ENCODE results near the gene GSTK1. TPM values are rescaled to one million over a fixed set of nuclear protein-coding genes. Genes with fewer than 3 reads are reported as not detected.

Gene GSTK1
- total and polyA plus RNA-seq, 8 donors = 71.8 to 305 (median 152) TPM

- Histone ChIP-seq H3K27ac (no peak overlapping the region), H3K9me3 (peaks cover 0 to 20% (median 8%) of the 10 kb centered on the region in 4 donors), H3K27me3 (no peaks in the 10 kb centered on the region), H3K4me1 (peaks cover 0 to 7% (median 0%) of the 10 kb centered on the region in 4 donors), H3K4me3 (no peak overlapping the region), H3K36me3 (no peaks in the 10 kb centered on the region)
- WGBS, 5 donors = 94 to 99% (median 96%) methylated on average over 2 of the region's 2 CpGs
- intact Hi-C loops (cut with DNase I; ENCODE audit: low total_unique reads) = no loop called here
- no peak for TF ChIP-seq CTCF (IDR thresholded peaks at IDR 0.05)
- no peak for TF ChIP-seq EP300 (IDR thresholded peaks at IDR 0.05)
- no peak for TF ChIP-seq POLR2A (IDR thresholded peaks at IDR 0.05)
- no peak for TF ChIP-seq POLR2AphosphoS5 (IDR thresholded peaks at IDR 0.05)
- DNase-seq = no peak
Measured at GRCh38 chr7:143233816-143234532, 29.3 kb upstream of the GSTK1 start.

- no peak for DNase-seq
- no peaks in the 10 kb centered on the region for H3K27me3 ChIP-seq
- peaks cover 0 to 20% (median 8%) of the 10 kb centered on the region in 4 donors for H3K9me3 ChIP-seq
- H3K36me3 ChIP-seq = no peaks in the 10 kb centered on the region
- H3K27ac ChIP-seq = no peak overlapping the region
- 78 to 89% (median 86%) methylated on average over 3 of the region's 3 CpGs for WGBS, 5 donors
- H3K4me3 ChIP-seq = no peak overlapping the region
- TF ChIP-seq CTCF (IDR thresholded peaks at IDR 0.05) = no peak
- TF ChIP-seq EP300 (IDR thresholded peaks at IDR 0.05) = no peak
- no peak for TF ChIP-seq POLR2A (IDR thresholded peaks at IDR 0.05)
- no peak for TF ChIP-seq POLR2AphosphoS5 (IDR thresholded peaks at IDR 0.05)
- H3K4me1 ChIP-seq = peaks cover 0 to 1% (median 0%) of the 10 kb centered on the region in 4 donors
- intact Hi-C loops (cut with DNase I; ENCODE audit: low total_unique reads) = no loop called here
Measured at GRCh38 chr7:143234533-143234875, 28.7 kb upstream of the GSTK1 start.

GRCh38 chr7:143235561-143235960 lies 27.7 kb upstream of the GSTK1 start:
- H3K4me1 ChIP-seq = peaks cover 0 to 4% (median 1%) of the 10 kb centered on the region in 4 donors
- WGBS, 5 donors = 13 to 38% (median 19%) methylated on average over 1 of the region's 1 CpG
- H3K36me3 ChIP-seq = no peaks in the 10 kb centered on the region
- H3K4me3 ChIP-seq = no peak overlapping the region
- peaks cover 0 to 20% (median 8%) of the 10 kb centered on the region in 4 donors for H3K9me3 ChIP-seq
- intact Hi-C loops (cut with DNase I; ENCODE audit: low total_unique reads) = loop anchor here (5.0 kb wide), 1 partner anchor 72 kb away; no protein-coding TSS in a partner anchor
- no peak for DNase-seq
- no peak overlapping the region for H3K27ac ChIP-seq
- TF ChIP-seq EP300 (IDR thresholded peaks at IDR 0.05) (no peak), POLR2AphosphoS5 (IDR thresholded peaks at IDR 0.05) (no peak), POLR2A (IDR thresholded peaks at IDR 0.05) (no peak), CTCF (IDR thresholded peaks at IDR 0.05) (no peak)
- H3K27me3 ChIP-seq = no peaks in the 10 kb centered on the region

- Histone ChIP-seq H3K4me1 (peaks cover 0 to 9% (median 3%) of the 10 kb centered on the region in 4 donors), H3K4me3 (no peak overlapping the region), H3K36me3 (no peaks in the 10 kb centered on the region), H3K27ac (no peak overlapping the region), H3K9me3 (peaks cover 0 to 20% (median 8%) of the 10 kb centered on the region in 4 donors), H3K27me3 (no peaks in the 10 kb centered on the region)
- intact Hi-C loops (cut with DNase I; ENCODE audit: low total_unique reads) = loop anchor here (5.0 kb wide), 1 partner anchor 71 kb away; no protein-coding TSS in a partner anchor
- no peak for DNase-seq
- TF ChIP-seq POLR2AphosphoS5 (IDR thresholded peaks at IDR 0.05) = no peak
- no peak for TF ChIP-seq POLR2A (IDR thresholded peaks at IDR 0.05)
- TF ChIP-seq EP300 (IDR thresholded peaks at IDR 0.05) = no peak
- TF ChIP-seq CTCF (IDR thresholded peaks at IDR 0.05) = no peak
- 65 to 89% (median 74%) methylated on average over 3 of the region's 3 CpGs for WGBS, 5 donors
Measured at GRCh38 chr7:143236408-143236990, 26.7 kb upstream of the GSTK1 start.

Measured in stomach (tissue), 9 donors.